Neural cell (in vitro differentiated cells): ENCODE measurements around the gene TMEM87A. TPM values are rescaled to one million over a fixed set of nuclear protein-coding genes. Genes with fewer than 3 reads are reported as not detected.

Experiments used
- H2AFZ ChIP-seq: fragments of 200-600, 300-800 bp; sonication (generic), shearing (Covaris generic); 2 replicates; pipeline ENCODE4 v1.6.0; 2014; ENCODE audit warnings: low read depth, mild to moderate bottlenecking, antibody characterized with exemption, low read length, moderate library complexity
- H3F3A ChIP-seq: fragments of 200-600 bp; shearing (Covaris generic); 2 replicates; pipeline ENCODE4 v1.6.1; 2016; ENCODE audit warnings: mild to moderate bottlenecking, moderate library complexity, mixed read lengths, antibody characterized with exemption, low read length; ENCODE audit not compliant: insufficient read depth, poor library complexity, severe bottlenecking
- H3K27ac ChIP-seq: fragments of 200-600, 300-800 bp; sonication (generic), shearing (Covaris generic); 2 replicates; pipeline ENCODE4 v1.5.1; 2014; ENCODE audit warnings: mild to moderate bottlenecking, low read length, moderate library complexity
- H3K27me3 ChIP-seq: fragments of 300-800, 200-600 bp; sonication (generic), shearing (Covaris generic); 2 replicates; pipeline ENCODE4 v1.6.0; 2014; ENCODE audit warnings: mild to moderate bottlenecking, low read depth, low read length, moderate library complexity; ENCODE audit not compliant: insufficient read depth
- H3K36me3 ChIP-seq: fragments of 300-800, 200-600 bp; sonication (generic), shearing (Covaris generic); 2 replicates; pipeline ENCODE4 v1.5.1; 2014; ENCODE audit warnings: mild to moderate bottlenecking, antibody characterized with exemption, low read length, moderate library complexity; ENCODE audit not compliant: insufficient read depth
- H3K4me2 ChIP-seq: fragments of 300-800, 200-600 bp; sonication (generic), shearing (Covaris generic); 2 replicates; pipeline ENCODE4 v1.6.0; 2014; ENCODE audit warnings: mild to moderate bottlenecking, low read length
- H3K4me3 ChIP-seq: fragments of 300-800, 200-600 bp; sonication (generic), shearing (Covaris generic); 2 replicates; pipeline ENCODE4 v1.5.1; 2014; ENCODE audit warnings: mild to moderate bottlenecking, low read length, moderate library complexity
- H3K79me2 ChIP-seq: fragments of 200-600 bp; shearing (Covaris generic); replicated peaks from 2 replicates; pipeline ENCODE4 v1.6.0; 2014; ENCODE audit warnings: mild to moderate bottlenecking, low read length, moderate library complexity; ENCODE audit not compliant: insufficient read depth
- H3K9ac ChIP-seq: fragments of 300-800, 200-600 bp; sonication (generic), shearing (Covaris generic); 2 replicates; pipeline ENCODE4 v1.6.1; 2016; ENCODE audit warnings: mild to moderate bottlenecking, low read length, mixed read lengths
- H3K9me2 ChIP-seq: fragments of 200-600 bp; shearing (Covaris generic); 2 replicates; pipeline ENCODE4 v1.6.1; 2016; ENCODE audit warnings: mild to moderate bottlenecking, low read length, mixed read lengths; ENCODE audit not compliant: insufficient read depth
- H3K9me3 ChIP-seq: fragments of 200-600, 300-800 bp; sonication (generic), shearing (Covaris generic); 2 replicates; pipeline ENCODE4 v1.6.1; 2016; ENCODE audit warnings: mild to moderate bottlenecking, mixed run types, low read length, moderate library complexity, mixed read lengths
- H4K20me1 ChIP-seq: fragments of 200-600 bp; shearing (Covaris generic); 2 replicates; pipeline ENCODE4 v1.6.1; 2016; ENCODE audit warnings: mild to moderate bottlenecking, mixed run types; ENCODE audit not compliant: insufficient read depth
- CTCF ChIP-seq: fragments of 450-650 bp; IDR thresholded peaks from 2 replicates; pipeline ENCODE4 v1.5.1; 2014; ENCODE audit warnings: antibody characterized with exemption, mild to moderate bottlenecking, moderate library complexity; ENCODE audit not compliant: poor library complexity, severe bottlenecking
- EP300 ChIP-seq: fragments of 450-650 bp; conservative IDR thresholded peaks from 2 replicates; pipeline ENCODE4 v1.6.1; 2014; ENCODE audit warnings: antibody characterized with exemption, mild to moderate bottlenecking, moderate library complexity; ENCODE audit not compliant: poor library complexity, severe bottlenecking
- EZH2 ChIP-seq: fragments of 200-600, 300-800 bp; shearing (Covaris generic), sonication (generic); IDR thresholded peaks from 2 replicates; pipeline ENCODE4 v1.6.1; 2014; ENCODE audit warnings: antibody characterized with exemption, low read length, borderline replicate concordance, mild to moderate bottlenecking; ENCODE audit not compliant: insufficient read depth, poor library complexity, severe bottlenecking
- MXI1 ChIP-seq: fragments of 450-650 bp; conservative IDR thresholded peaks from 2 replicates; pipeline ENCODE4 v1.6.1; 2014; ENCODE audit warnings: antibody characterized with exemption, mild to moderate bottlenecking; ENCODE audit not compliant: poor library complexity, severe bottlenecking
- POLR2AphosphoS5 ChIP-seq: IDR thresholded peaks from 2 replicates; pipeline ENCODE4 v1.6.1; 2012
- RAD21 ChIP-seq: fragments of 450-650 bp; conservative IDR thresholded peaks from 2 replicates; pipeline ENCODE4 v1.6.1; 2014; ENCODE audit warnings: antibody characterized with exemption, mild to moderate bottlenecking, moderate library complexity
- REST ChIP-seq: IDR thresholded peaks from 2 replicates; pipeline ENCODE4 v1.6.1; 2012; ENCODE audit warnings: borderline replicate concordance
- SMC3 ChIP-seq: fragments of 450-650 bp; conservative IDR thresholded peaks from 2 replicates; pipeline ENCODE4 v1.6.1; 2014; ENCODE audit warnings: antibody characterized with exemption, mild to moderate bottlenecking, moderate library complexity; ENCODE audit not compliant: poor library complexity
- TAF1 ChIP-seq: IDR thresholded peaks from 2 replicates; pipeline ENCODE4 v1.6.1; 2012; ENCODE audit warnings: low read depth
- polyA plus RNA-seq: library from polyadenylated mRNA; depleted of rRNA; stranded (reverse); fragments of >200 nt; gene quantifications from 2 replicates; pipeline ENCODE4 v1.2.3, GENCODE V29; 2014

The TMEM87A gene
- polyA plus RNA-seq, 1 donor from 2014 or later, result 50.4 TPM

GRCh38 chr15:42203891-42204290, 69.3 kb downstream of the TMEM87A start:
- Histone ChIP-seq H4K20me1 (no peaks in the 10 kb centered on the region), H3K27me3 (no peaks in the 10 kb centered on the region), H3K9me3 (no peaks in the 10 kb centered on the region), H3K4me3 (no peak overlapping the region), H3K4me2 (no peak overlapping the region), H3K27ac (no peak overlapping the region), H3K9ac (no peak overlapping the region), H3F3A (no peaks in the 10 kb centered on the region), H3K36me3 (no peaks in the 10 kb centered on the region), H3K9me2 (no peaks in the 10 kb centered on the region), H2AFZ (no peak overlapping the region), H3K79me2 (peaks cover 25% of the 10 kb centered on the region)
- TF ChIP-seq TAF1, result no peak
- TF ChIP-seq EZH2, result no peak
- TF ChIP-seq MXI1, result no peak
- TF ChIP-seq POLR2AphosphoS5, result no peak
- no peak for TF ChIP-seq EP300
- no peak for TF ChIP-seq RAD21
- no peak for TF ChIP-seq SMC3
- no peak for TF ChIP-seq REST
- no peak for TF ChIP-seq CTCF

GRCh38 chr15:42202653-42203052, 70.6 kb downstream of the TMEM87A start:
- TF ChIP-seq MXI1 (no peak), CTCF (no peak), RAD21 (no peak), POLR2AphosphoS5 (peak; percentile 35), EP300 (peak; percentile 77), REST (no peak), TAF1 (no peak), SMC3 (no peak), EZH2 (no peak)
- Histone ChIP-seq H3K4me2 (no peak overlapping the region), H3F3A (no peaks in the 10 kb centered on the region), H3K27ac (peak overlapping the region; percentile 65), H3K27me3 (no peaks in the 10 kb centered on the region), H3K4me3 (peak overlapping the region; percentile 38), H2AFZ (no peak overlapping the region), H3K9me3 (no peaks in the 10 kb centered on the region), H4K20me1 (no peaks in the 10 kb centered on the region), H3K9me2 (no peaks in the 10 kb centered on the region), H3K36me3 (no peaks in the 10 kb centered on the region), H3K79me2 (peaks cover 22% of the 10 kb centered on the region), H3K9ac (peak overlapping the region; percentile 38)
